Frontal cortex (tissue), 4 donors: ENCODE measurements around the gene PABPC1L2B. TPM values are rescaled to one million over a fixed set of nuclear protein-coding genes. Genes with fewer than 3 reads are reported as not detected.
"Not testable (repeated sequence)": the region's sequence is repeated elsewhere in the genome, so short reads cannot be mapped to it uniquely, and the experiment has no call there.

Experiments used
- DNase-seq, 2 donors: peaks; one replicate each; pipeline ENCODE4 v3.0.0; 2012; ENCODE audit warnings: low spot score in 2 of 2
- FAIRE-seq: peaks from 2 replicates; lab custom pipeline; 2012; peaks lifted over from hg19 to GRCh38; lab: Jason Lieb, UNC
- total RNA-seq: library from RNA; depleted of rRNA; stranded (reverse); fragments of >200 nt; gene quantifications from one replicate; pipeline ENCODE4 v1.2.3, GENCODE V29; 2014
- donor health status: control.
- donor health status: control.
- donor health status: control.

The PABPC1L2B gene
- not detected for total RNA-seq

- FAIRE-seq, DNase-seq: not testable (repeated sequence)
Observed at GRCh38 chrX:73002733-73003132, at the start of gene PABPC1L2B. Gene PABPC1L2B, plus strand, starts transcription at chrX:73002939. Its CDS starts 704 bp downstream, at chrX:73003643.

DNA sequence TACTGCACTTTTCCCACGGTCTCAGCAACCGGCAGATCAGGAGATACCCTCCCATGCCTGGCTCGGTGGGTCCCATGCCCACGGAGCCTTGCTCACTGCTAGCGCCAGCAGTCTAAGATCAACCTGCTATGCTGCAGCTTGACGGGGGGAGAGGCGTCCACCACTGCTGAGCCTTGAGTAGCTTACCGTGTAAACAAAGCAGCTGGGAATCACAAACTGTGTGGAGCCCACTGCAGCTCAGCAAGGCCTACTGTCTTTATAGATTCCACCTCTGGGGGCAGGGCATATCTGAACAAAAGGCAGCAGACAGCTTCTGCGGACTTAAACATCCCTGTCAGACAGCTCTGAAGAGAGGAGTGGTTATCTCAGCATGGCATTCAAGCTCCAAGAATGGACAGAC is 42.8 kb upstream of the PABPC1L2B start:
- FAIRE-seq, result not testable (repeated sequence)

GRCh38 chrX:72971859-72972258 is 30.9 kb upstream of the PABPC1L2B start:
- FAIRE-seq, DNase-seq: not testable (repeated sequence)

More for the DNA sequence above, 42.8 kb upstream of the PABPC1L2B start:
- DNase-seq, result not testable (repeated sequence)

- not testable (repeated sequence) for DNase-seq, FAIRE-seq
Observed at GRCh38 chrX:72974885-72975284, 27.9 kb upstream of the PABPC1L2B start.

DNA sequence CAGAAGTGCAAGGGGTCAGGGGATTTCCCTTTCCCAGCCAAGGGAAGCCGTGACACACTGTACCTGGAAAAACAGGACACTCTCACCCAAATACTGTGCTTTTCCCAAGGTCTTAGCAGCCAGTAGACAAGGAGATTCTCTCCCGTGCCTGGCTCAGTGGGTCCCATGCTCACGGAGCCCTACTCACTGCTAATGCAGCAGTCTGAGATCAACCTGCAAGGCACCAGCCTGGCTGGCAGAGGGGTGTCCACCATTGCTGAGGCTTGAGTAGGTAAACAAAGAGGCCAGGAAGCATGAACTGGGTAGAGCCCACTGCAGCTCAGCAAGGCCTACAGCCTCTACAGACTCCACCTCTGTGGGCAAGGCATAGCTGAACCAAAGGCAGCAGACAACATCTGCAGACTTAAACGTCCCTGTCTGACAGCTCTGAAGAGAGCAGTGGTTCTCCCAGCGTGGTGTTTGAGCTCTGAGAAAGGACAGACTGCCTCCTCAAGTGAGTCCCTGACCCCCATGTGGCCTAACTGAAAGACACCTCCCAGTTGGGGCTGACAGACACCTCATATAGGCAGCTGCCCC is 21.8 kb upstream of the PABPC1L2B start:
- not testable (repeated sequence) for DNase-seq, FAIRE-seq

DNA sequence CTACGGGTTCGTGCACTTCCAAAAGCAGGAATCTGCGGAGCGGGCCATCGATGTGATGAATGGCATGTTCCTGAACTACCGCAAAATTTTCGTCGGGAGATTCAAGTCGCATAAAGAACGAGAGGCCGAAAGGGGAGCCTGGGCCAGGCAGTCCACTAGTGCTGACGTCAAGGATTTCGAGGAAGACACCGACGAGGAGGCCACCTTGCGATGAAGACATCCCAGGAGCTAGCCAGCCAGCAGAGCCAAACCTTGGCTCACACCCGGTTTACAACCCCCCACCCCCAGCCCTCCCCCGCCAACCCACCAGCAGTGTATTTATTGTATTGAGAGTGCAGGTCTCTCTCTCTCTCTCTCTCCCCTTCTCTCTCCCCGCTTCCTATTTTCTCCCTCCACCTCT is 1.3 kb downstream of the PABPC1L2B start:
- DNase-seq, FAIRE-seq: not testable (repeated sequence)

DNA sequence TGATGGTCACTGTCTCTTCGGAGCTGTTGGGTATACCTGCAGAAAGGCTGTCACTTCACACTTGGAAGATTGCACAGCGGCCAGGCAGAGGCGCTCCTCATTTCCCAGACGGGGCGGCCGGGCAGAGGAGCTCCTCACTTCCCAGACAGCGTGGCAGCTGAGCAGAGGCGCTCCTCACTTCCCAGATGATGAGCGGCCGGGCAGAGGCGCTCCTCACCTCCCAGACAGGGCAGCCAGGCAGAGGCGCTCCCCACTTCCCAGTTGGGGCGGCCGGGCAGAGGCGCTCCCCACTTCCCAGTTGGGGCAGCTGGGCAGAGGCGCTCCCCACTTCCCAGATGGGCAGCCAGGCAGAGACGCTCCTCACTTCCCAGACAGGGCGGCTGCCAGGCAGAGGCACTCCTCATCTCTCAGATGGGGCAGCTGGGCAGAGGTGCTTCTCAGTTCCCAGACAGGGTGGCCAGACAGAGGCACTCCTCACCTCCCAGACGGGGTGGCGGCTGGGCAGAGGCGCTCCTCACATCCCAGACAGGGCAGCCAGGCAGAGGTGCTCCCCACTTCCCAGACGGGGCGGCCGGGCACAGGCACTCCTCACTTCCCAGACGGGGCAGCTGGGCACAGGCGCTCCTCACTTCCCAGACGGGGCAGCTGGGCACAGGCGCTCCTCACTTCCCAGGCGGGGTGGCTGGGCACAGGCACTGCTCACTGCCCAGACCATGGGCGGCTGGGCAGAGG is 18.8 kb downstream of the PABPC1L2B start:
- FAIRE-seq, result no peak
- no peak for DNase-seq

DNA sequence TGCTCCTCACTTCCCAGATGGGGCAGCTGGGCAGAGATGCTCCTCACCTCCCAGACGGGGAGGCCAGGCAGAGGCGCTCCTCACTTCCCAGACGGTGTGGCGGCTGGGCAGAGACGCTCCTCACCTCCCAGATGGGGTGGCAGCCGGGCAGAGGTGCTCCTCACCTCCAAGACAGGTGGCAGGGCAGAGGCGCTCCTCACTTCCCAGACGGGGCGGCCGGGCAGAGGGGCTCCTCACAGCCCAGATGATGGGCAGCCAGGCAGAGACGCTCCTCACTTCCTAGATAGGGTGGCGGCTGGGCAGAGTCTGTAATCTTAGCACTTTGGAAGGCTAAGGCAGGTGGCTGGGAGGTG is 19.3 kb downstream of the PABPC1L2B start:
- FAIRE-seq, DNase-seq: not testable (repeated sequence)

GRCh38 chrX:73028876-73029275 is 26.1 kb downstream of the PABPC1L2B start:
- DNase-seq (no peak), FAIRE-seq (no peak)

Other genes starting within 250 kb of the PABPC1L2B start
- gene DMRTC1B, start 226.0 kb upstream of the PABPC1L2B start, total RNA-seq, result 0.41 TPM
- not detected for gene FAM236B, start 220.3 kb upstream of the PABPC1L2B start, total RNA-seq
- gene FAM236D, start 194.7 kb upstream of the PABPC1L2B start, total RNA-seq, result not detected
- not detected for gene FAM236C, start 90.3 kb upstream of the PABPC1L2B start, total RNA-seq
- not detected for gene FAM236A, start 64.7 kb upstream of the PABPC1L2B start, total RNA-seq
- not detected for gene DMRTC1, start 59.1 kb upstream of the PABPC1L2B start, total RNA-seq
- gene PABPC1L2A, start 76.6 kb downstream of the PABPC1L2B start, total RNA-seq, result 1.6 TPM
- 46.1 TPM for gene NAP1L2, start 211.9 kb downstream of the PABPC1L2B start, total RNA-seq